Measurements from ENCODE around the gene KRTAP20-2.

The KRTAP20-2 gene

DNA sequence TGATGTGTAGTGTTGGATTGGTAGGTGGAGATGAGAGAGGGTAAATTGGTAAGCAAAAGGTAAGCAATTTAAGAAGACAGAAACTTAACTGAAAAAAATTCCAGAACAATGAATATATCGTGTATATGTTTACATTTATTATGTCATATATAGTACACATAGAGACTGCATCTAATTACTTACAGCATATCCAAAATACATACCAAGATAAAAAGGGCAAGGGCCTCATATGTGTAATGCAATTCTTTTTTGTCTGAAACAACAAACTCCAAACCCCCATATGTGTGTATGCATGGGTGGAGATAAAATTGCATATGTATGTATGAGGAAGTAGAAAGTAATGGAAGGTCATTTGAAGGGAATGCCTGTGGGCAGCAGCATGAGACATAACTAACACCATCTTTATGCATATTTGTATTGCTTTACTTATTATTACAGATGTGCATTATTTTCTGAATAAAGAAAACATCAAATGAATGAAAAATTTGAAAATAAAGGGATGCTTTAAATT lies 12.0 kb downstream of the KRTAP20-2 start:
- no peak for DNase-seq (ENCODE audit: extremely low spot score)
- CTCF ChIA-PET, result no interaction called here
- TF ChIP-seq, protein P1, sequence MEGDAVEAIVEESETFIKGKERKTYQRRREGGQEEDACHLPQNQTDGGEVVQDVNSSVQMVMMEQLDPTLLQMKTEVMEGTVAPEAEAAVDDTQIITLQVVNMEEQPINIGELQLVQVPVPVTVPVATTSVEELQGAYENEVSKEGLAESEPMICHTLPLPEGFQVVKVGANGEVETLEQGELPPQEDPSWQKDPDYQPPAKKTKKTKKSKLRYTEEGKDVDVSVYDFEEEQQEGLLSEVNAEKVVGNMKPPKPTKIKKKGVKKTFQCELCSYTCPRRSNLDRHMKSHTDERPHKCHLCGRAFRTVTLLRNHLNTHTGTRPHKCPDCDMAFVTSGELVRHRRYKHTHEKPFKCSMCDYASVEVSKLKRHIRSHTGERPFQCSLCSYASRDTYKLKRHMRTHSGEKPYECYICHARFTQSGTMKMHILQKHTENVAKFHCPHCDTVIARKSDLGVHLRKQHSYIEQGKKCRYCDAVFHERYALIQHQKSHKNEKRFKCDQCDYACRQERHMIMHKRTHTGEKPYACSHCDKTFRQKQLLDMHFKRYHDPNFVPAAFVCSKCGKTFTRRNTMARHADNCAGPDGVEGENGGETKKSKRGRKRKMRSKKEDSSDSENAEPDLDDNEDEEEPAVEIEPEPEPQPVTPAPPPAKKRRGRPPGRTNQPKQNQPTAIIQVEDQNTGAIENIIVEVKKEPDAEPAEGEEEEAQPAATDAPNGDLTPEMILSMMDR (IDR thresholded peaks at IDR 0.05; ENCODE audit: control extremely low read depth, extremely low read depth, low read depth, missing control alignments), result no peak
- POLR2A ChIA-PET, result no interaction called here

DNA sequence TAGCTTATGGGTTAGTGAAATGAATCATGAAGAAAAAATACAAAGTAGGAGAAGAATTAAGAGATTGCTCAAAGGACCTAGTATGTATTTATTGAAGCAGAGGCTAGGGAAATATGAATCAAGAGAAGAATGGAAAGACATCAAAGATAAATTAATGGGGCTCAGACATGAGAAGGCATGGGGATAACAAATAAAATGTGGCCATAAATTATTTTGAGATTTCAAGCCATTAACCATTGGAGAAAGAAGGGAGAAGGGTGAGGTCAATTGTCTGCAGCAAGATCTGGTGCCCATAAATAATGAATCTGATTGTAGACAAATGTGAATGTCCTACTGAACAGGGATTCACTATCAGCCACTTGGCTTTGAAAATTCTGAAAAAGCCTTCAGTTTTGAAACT lies 17.9 kb downstream of the KRTAP20-2 start:
- ChIA-PET CTCF (no interaction called here), POLR2A (no interaction called here)
- TF ChIP-seq, protein P1 (IDR thresholded peaks at IDR 0.05; ENCODE audit: control extremely low read depth, extremely low read depth, low read depth, missing control alignments), result no peak
- DNase-seq (ENCODE audit: extremely low spot score), result no peak

DNA sequence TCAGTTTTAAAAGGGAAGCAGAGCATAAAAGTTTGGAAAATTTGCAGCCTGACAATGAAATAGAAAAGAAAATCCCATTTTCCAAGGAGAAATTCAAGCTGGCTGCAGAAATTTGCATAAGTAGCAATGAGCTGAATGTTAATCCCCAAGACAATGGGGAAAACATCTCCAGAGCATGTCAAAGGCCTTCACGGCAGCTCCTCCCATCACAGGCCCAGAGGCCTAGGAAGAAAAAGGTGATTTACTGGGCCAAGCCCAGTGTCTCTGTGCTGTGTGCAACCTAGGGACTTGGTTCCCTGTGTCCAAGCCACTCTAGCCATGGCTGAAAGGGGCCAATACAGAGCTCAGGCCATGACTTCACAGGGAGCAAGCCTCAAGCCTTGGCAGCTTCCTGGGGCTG lies 33.8 kb downstream of the KRTAP20-2 start:
- TF ChIP-seq, protein P1 (IDR thresholded peaks at IDR 0.05; ENCODE audit: control extremely low read depth, extremely low read depth, low read depth, missing control alignments), result no peak
- POLR2A ChIA-PET, result no interaction called here
- DNase-seq (ENCODE audit: extremely low spot score), result no peak
- CTCF ChIA-PET, result no interaction called here

DNA sequence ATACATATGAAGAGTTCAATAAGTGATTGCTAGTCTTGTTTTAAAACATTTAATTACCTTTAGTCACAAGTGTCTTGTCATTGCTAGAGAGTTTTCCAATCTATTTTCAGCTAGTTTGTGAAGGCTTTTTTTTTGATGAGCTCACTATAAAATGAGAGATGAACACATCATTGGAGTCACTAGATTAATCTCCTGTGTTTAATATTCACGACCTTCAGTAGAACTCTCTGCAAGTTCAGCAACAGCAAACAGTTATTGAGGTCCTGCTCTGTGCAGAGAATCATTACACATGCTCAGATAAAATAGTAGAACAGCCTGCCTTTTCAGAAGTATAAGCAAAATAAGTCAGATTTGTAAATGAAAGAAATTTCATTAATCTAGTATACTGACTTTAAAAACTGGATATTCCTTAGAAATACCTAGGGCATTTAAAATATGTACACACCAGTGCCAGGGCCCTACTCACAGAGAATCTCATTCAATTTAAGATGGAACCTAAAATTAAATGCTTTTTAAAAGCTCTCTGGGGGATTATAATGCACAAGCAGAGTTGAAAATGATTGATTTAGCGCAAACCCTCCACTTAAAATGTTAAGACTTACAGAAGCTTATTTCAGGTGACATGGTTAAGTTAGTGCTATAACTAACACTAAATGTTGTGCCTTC lies 38.1 kb downstream of the KRTAP20-2 start:
- ChIA-PET CTCF (interaction anchor here (0.8 kb wide), 1 partner anchor 34 kb away, joined by 3 read pairs; no protein-coding TSS in a partner anchor), POLR2A (no interaction called here)
- DNase-seq (ENCODE audit: extremely low spot score), result no peak
- TF ChIP-seq, protein P1 (IDR thresholded peaks at IDR 0.05; ENCODE audit: control extremely low read depth, extremely low read depth, low read depth, missing control alignments), result no peak

DNA sequence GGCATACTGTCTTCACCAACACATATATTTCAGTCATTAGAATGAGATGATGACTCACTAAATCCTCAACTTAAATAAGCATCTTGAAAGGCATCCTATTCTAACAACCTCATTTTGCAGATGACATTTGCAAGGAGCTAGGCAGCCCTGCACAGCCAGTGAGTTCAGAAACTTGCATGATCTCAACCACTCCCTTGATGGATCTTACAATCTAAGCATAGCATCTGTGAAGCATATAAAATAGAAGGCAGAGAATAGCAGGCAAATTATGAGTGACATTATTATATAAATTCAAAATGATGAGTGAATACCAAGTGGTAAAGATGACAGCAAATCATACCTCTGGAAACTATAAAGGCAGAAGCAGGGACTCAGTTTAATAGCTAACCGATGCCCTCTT lies 39.3 kb downstream of the KRTAP20-2 start:
- ChIA-PET POLR2A (no interaction called here), CTCF (interaction anchor here (1.2 kb wide), 1 partner anchor 11 kb away, joined by 4 read pairs; no protein-coding TSS in a partner anchor)
- TF ChIP-seq, protein P1 (IDR thresholded peaks at IDR 0.05; ENCODE audit: control extremely low read depth, extremely low read depth, low read depth, missing control alignments), result no peak
- no peak for DNase-seq (ENCODE audit: extremely low spot score)

DNA sequence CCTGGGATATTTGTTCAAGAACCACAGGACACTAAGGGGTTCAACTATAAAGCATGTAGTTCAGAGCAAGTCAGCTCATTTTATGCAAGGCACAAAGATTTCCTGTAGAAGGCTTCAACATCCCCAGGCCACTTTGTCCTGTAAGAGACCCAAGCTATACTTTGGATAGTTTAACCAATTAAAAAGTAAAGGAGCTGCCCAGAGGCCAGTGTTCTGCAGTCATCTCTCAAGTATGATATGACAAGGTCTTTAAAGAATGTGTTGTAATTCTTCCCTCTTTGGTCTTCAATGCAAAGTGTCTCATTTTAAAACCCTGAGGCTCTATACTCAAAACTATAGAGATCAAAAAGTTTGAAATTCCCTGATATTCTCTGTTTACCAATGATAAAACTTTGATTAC lies 41.7 kb downstream of the KRTAP20-2 start:
- POLR2A ChIA-PET, result no interaction called here
- no peak for DNase-seq (ENCODE audit: extremely low spot score)
- CTCF ChIA-PET, result no interaction called here
- TF ChIP-seq, protein P1 (IDR thresholded peaks at IDR 0.05; ENCODE audit: control extremely low read depth, extremely low read depth, low read depth, missing control alignments), result no peak

Measured in GM10248 (cell line).